ENCODE data around the gene DPP7. TPM values are rescaled to one million over a fixed set of nuclear protein-coding genes. Genes with fewer than 3 reads are reported as not detected.

Gene DPP7
- total and polyA plus RNA-seq, 2 donors (not counting 1 experiment from before 2014, with no cell fraction given), result 324 to 506 TPM

GRCh38 chr9:137138722-137139467, 24.4 kb upstream of the DPP7 start, which contains the start of gene GRIN1:
Gene GRIN1 (plus strand): TSS chr9:137139154. CDS start chr9:137139487, 333 bp downstream.
- TF ChIP-seq EZH2 (IDR thresholded peaks at IDR 0.05; ENCODE audit: borderline replicate concordance, insufficient read depth, low read depth, low read length, poor library complexity, severe bottlenecking), result no peak
- ChIA-PET CTCF (interaction anchor here (0.8 kb wide), 1 partner anchor 11 kb away, joined by 3 read pairs; no protein-coding TSS in a partner anchor), POLR2A (interaction anchor here (0.6 kb wide), 1 partner anchor 7 kb away, joined by 5 read pairs; no protein-coding TSS in a partner anchor)
- no peaks in the 10 kb centered on the region for H3K36me3 ChIP-seq (replicated peaks in 1 of 2; ENCODE audit: control extremely low read depth in 1 of 2, control insufficient read depth in 1 of 2, extremely low read depth in 1 of 2, insufficient read depth in 2 of 2, low read length in 1 of 2)
- WGBS (ENCODE audit: insufficient coverage), result 9% methylated on average over 104 of the region's 104 CpGs
- no peaks in the 10 kb centered on the region for H4K20me1 ChIP-seq (ENCODE audit: control insufficient read depth, insufficient read depth, low read length, poor library complexity, severe bottlenecking)
- ATAC-seq (ENCODE audit: low read depth), result peak; percentile 43
- no peaks in the 10 kb centered on the region for H3K9me3 Mint-ChIP-seq (ENCODE audit: insufficient read depth)
- no peak within 1 kb of the TSS for H3K4me3 ChIP-seq (ENCODE audit: control extremely low read depth in 1 of 5, extremely low read depth in 1 of 5, insufficient read depth in 1 of 5, low read depth in 2 of 5, low read length in 4 of 5)
- H3K4me1 Mint-ChIP-seq, result no peaks in the 10 kb centered on the region
- H3K4me2 ChIP-seq (replicated peaks; ENCODE audit: low read depth, low read length, poor library complexity, severe bottlenecking), result peak within 1 kb of the TSS; percentile 40
- peaks cover 58% of the 10 kb centered on the region for H3K27me3 Mint-ChIP-seq
- H3K27me3 ChIP-seq (replicated peaks in 1 of 4; ENCODE audit: control extremely low read depth in 1 of 4, control insufficient read depth in 3 of 4, insufficient read depth in 4 of 4, low read length in 3 of 4), result peaks cover 0 to 82% (median 36%) of the 10 kb centered on the region in 4 experiments
- intact Hi-C loops (cut with micrococcal nuclease), result no loop called here
- no peak within 1 kb of the TSS for H3K27ac ChIP-seq (ENCODE audit: low read length in 2 of 2)
- peak within 1 kb of the TSS; percentile 26 for H3K27ac Mint-ChIP-seq
- peak; percentile 55 for DNase-seq
- no peak within 1 kb of the TSS for H3K9ac ChIP-seq (ENCODE audit: low read length)
- no peaks in the 10 kb centered on the region for H3K79me2 ChIP-seq (ENCODE audit: control insufficient read depth, insufficient read depth, low read length)
- no peak within 1 kb of the TSS for H2AFZ ChIP-seq (ENCODE audit: insufficient read depth, low read depth, low read length, poor library complexity, severe bottlenecking)
- peaks cover 0 to 33% (median 0%) of the 10 kb centered on the region in 3 donors for H3K9me3 ChIP-seq (ENCODE audit: control extremely low read depth in 1 of 3, control insufficient read depth in 2 of 3, insufficient read depth in 1 of 3, low read length in 2 of 3)
- H3K4me1 ChIP-seq (ENCODE audit: control insufficient read depth in 2 of 2, insufficient read depth in 2 of 2, low read length in 2 of 2), result peaks cover 11 to 14% of the 10 kb centered on the region in 2 donors
- H3K4me3 Mint-ChIP-seq, result no peak within 1 kb of the TSS

DNA sequence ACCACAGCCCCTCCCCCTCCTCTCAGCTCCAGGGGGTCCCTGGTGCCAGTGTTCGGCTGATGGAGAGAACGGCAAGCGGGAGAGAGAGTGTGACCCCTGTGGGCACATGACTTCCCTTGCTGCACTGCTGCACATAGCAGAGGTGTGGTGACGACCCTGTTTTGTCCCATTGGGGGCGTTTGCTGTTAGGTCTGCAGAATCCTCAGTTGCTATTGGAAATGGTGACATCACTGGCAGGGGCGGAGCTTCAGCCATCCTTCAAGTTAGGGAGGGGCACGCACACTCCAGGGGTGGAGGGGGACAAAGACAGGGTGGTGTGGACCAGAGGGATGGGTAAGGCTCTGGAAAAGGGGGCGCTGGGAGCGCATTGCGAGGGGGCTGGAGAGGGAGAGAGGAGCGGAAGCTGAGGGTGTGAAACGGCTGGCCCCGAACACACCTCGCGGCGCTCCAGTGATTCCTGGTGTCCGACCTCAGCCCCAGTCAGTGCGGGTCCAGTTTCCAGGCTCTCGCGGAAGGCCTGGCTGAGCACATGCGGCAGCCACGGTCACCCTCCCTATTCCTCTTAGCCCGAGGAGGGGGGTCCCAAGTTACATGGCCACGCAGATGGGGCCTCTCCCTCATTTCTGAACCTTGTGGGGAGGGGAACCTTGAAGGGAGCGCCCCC, 23.7 kb upstream of the DPP7 start:
- H3K9ac ChIP-seq (ENCODE audit: low read length), result no peak overlapping the region
- H3K9me3 ChIP-seq (ENCODE audit: control extremely low read depth in 1 of 3, control insufficient read depth in 2 of 3, insufficient read depth in 1 of 3, low read length in 2 of 3), result peaks cover 0 to 33% (median 0%) of the 10 kb centered on the region in 3 donors
- ATAC-seq (ENCODE audit: low read depth) (no peak), DNase-seq (peak; percentile 23)
- WGBS (ENCODE audit: insufficient coverage), result 15% methylated on average over 18 of the region's 25 CpGs
- no peaks in the 10 kb centered on the region for H4K20me1 ChIP-seq (ENCODE audit: control insufficient read depth, insufficient read depth, low read length, poor library complexity, severe bottlenecking)
- no peak overlapping the region for H3K4me2 ChIP-seq (replicated peaks; ENCODE audit: low read depth, low read length, poor library complexity, severe bottlenecking)
- Mint-ChIP-seq H3K27ac (no peak overlapping the region), H3K4me3 (no peak overlapping the region), H3K27me3 (peaks cover 52% of the 10 kb centered on the region), H3K9me3 (ENCODE audit: insufficient read depth) (no peaks in the 10 kb centered on the region), H3K4me1 (no peaks in the 10 kb centered on the region)
- no peak overlapping the region for H3K4me3 ChIP-seq (ENCODE audit: control extremely low read depth in 1 of 5, extremely low read depth in 1 of 5, insufficient read depth in 1 of 5, low read depth in 2 of 5, low read length in 4 of 5)
- intact Hi-C loops (cut with micrococcal nuclease), result no loop called here
- POLR2A ChIA-PET, result interaction anchor here (0.6 kb wide), 1 partner anchor 8 kb away, joined by 5 read pairs; no protein-coding TSS in a partner anchor
- CTCF ChIA-PET, result interaction anchor here (0.8 kb wide), 1 partner anchor 10 kb away, joined by 3 read pairs; no protein-coding TSS in a partner anchor
- no peak overlapping the region for H3K27ac ChIP-seq (ENCODE audit: low read length in 2 of 2)
- H3K36me3 ChIP-seq (replicated peaks in 1 of 2; ENCODE audit: control extremely low read depth in 1 of 2, control insufficient read depth in 1 of 2, extremely low read depth in 1 of 2, insufficient read depth in 2 of 2, low read length in 1 of 2), result no peaks in the 10 kb centered on the region
- TF ChIP-seq EZH2 (IDR thresholded peaks at IDR 0.05; ENCODE audit: borderline replicate concordance, insufficient read depth, low read depth, low read length, poor library complexity, severe bottlenecking) (peak; percentile 58), CTCF (IDR thresholded peaks at IDR 0.05) (no peak)
- H3K4me1 ChIP-seq (ENCODE audit: control insufficient read depth in 2 of 2, insufficient read depth in 2 of 2, low read length in 2 of 2), result peaks cover 11 to 14% of the 10 kb centered on the region in 2 donors
- no peaks in the 10 kb centered on the region for H3K79me2 ChIP-seq (ENCODE audit: control insufficient read depth, insufficient read depth, low read length)
- no peak overlapping the region for H2AFZ ChIP-seq (ENCODE audit: insufficient read depth, low read depth, low read length, poor library complexity, severe bottlenecking)
- H3K27me3 ChIP-seq (replicated peaks in 1 of 4; ENCODE audit: control extremely low read depth in 1 of 4, control insufficient read depth in 3 of 4, insufficient read depth in 4 of 4, low read length in 3 of 4), result peaks cover 0 to 74% (median 36%) of the 10 kb centered on the region in 4 experiments
